Fibroblast of skin of scalp (primary cell): ENCODE data around the gene GNG14. TPM values are rescaled to one million over a fixed set of nuclear protein-coding genes. Genes with fewer than 3 reads are reported as not detected.
"Not testable (repeated sequence)": the region's sequence is repeated elsewhere in the genome, so short reads cannot be mapped to it uniquely, and the experiment has no call there.

ENCODE experiments used
- DNase-seq: peaks from one replicate; pipeline ENCODE4 v3.0.0-alpha.2; 2013
- polyA plus RNA-seq, 2 experiments: library from polyadenylated mRNA; unstranded; fragments of 120-200 nt; gene quantifications; one replicate each; pipeline ENCODE4 v1.2.1, GENCODE V29; 2013; ENCODE audit not compliant: insufficient read length in 2 of 2

Gene GNG14
- polyA plus RNA-seq (2013, experiment 1 of 2; ENCODE audit: insufficient read length): not detected
- polyA plus RNA-seq (2013, experiment 2 of 2; ENCODE audit: insufficient read length): not detected

GRCh38 chr19:12687496-12688196 is at the start of gene GNG14:
Gene GNG14 (plus strand): TSS chr19:12687998. CDS start chr19:12688049, 51 bp downstream.
- no peak for DNase-seq

GRCh38 chr19:12638611-12639182 is 49.1 kb upstream of the GNG14 start:
- no peak for DNase-seq

- DNase-seq: peak; percentile 85
Measured at GRCh38 chr19:12639901-12640613, 47.7 kb upstream of the GNG14 start.

- no peak for DNase-seq
Measured at GRCh38 chr19:12641456-12641855, 46.3 kb upstream of the GNG14 start.

- DNase-seq: no peak
Measured at GRCh38 chr19:12642506-12642905, 45.3 kb upstream of the GNG14 start.

GRCh38 chr19:12643716-12644115 is 44.1 kb upstream of the GNG14 start:
- not testable (repeated sequence) for DNase-seq

GRCh38 chr19:12646551-12646950 is 41.2 kb upstream of the GNG14 start:
- DNase-seq: no peak

GRCh38 chr19:12647047-12647446 is 40.8 kb upstream of the GNG14 start:
- DNase-seq: no peak

- DNase-seq: peak; percentile 19
Measured at GRCh38 chr19:12647490-12648071, 40.2 kb upstream of the GNG14 start.

- DNase-seq: no peak
Measured at GRCh38 chr19:12648088-12648487, 39.7 kb upstream of the GNG14 start.

- DNase-seq: no peak
Measured at GRCh38 chr19:12649941-12650340, 37.9 kb upstream of the GNG14 start.

GRCh38 chr19:12652219-12652618 is 35.6 kb upstream of the GNG14 start:
- DNase-seq: no peak

GRCh38 chr19:12655546-12655945 is 32.3 kb upstream of the GNG14 start:
- DNase-seq: no peak

GRCh38 chr19:12656899-12657571 is 30.8 kb upstream of the GNG14 start:
- DNase-seq: no peak

GRCh38 chr19:12657966-12658365 is 29.8 kb upstream of the GNG14 start:
- no peak for DNase-seq

- DNase-seq: no peak
Measured at GRCh38 chr19:12660980-12661379, 26.8 kb upstream of the GNG14 start.

- DNase-seq: no peak
Measured at GRCh38 chr19:12664406-12665280, 23.2 kb upstream of the GNG14 start.

- DNase-seq: no peak
Measured at GRCh38 chr19:12665281-12665573, 22.6 kb upstream of the GNG14 start.

GRCh38 chr19:12665671-12666264 is 22.0 kb upstream of the GNG14 start:
- DNase-seq: no peak

- peak; percentile 67 for DNase-seq
Measured at GRCh38 chr19:12666265-12667048, 21.3 kb upstream of the GNG14 start, which contains the start of the genes MAN2B1 and WDR83. Gene MAN2B1 (minus strand): TSS chr19:12666742. CDS start chr19:12666701, 41 bp downstream. Gene WDR83 (plus strand): TSS chr19:12666807. CDS start chr19:12669791, 2,984 bp downstream.
